ENCODE data around the gene PIEZO1. TPM values are rescaled to one million over a fixed set of nuclear protein-coding genes. Genes with fewer than 3 reads are reported as not detected.

Gene PIEZO1
- total and polyA plus RNA-seq, 9 of the 15 experiments (the other 6 are each of a cell fraction or from before 2014, with no cell fraction given) = 3.6 to 432 (median 131) TPM

DNA sequence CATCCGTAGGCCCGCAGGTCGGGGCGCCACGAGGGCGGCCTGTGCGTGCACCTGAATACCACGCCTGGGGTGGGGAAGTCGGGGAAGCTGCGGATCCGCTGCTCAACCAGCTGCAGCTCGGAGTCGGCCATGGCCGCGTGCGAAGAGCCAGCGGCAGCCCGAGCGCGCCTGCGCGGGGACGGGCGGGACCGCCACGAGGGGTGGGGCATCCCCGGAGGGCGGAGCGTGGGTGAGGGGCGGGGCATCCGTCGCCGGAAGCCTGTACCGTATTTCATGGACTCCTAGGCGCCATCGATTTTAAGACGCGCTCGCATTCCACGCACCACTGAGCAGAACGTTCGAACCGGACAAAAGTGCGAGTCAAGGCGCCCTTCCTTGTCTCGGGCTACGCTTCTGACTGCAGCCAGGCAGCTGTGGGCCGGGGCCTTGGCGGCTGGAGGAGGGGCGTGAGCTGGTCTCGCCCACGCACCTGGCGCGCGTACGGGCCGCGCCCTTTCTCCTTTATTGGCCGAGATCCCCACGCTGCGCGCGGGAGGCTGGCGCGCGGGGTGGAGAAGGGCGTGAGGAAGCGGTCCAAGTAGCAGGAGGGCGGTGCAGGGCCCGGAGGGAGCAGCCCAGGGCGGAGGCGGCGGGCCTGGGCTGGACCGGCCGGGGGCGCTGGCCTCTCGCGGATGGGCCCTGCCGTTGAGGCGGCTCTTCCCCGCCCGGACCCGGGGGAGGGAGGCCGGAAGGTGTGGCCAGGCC lies 26.9 kb upstream of the PIEZO1 start, which contains the start of gene APRT (continued):
- TF ChIP-seq, protein P1, sequence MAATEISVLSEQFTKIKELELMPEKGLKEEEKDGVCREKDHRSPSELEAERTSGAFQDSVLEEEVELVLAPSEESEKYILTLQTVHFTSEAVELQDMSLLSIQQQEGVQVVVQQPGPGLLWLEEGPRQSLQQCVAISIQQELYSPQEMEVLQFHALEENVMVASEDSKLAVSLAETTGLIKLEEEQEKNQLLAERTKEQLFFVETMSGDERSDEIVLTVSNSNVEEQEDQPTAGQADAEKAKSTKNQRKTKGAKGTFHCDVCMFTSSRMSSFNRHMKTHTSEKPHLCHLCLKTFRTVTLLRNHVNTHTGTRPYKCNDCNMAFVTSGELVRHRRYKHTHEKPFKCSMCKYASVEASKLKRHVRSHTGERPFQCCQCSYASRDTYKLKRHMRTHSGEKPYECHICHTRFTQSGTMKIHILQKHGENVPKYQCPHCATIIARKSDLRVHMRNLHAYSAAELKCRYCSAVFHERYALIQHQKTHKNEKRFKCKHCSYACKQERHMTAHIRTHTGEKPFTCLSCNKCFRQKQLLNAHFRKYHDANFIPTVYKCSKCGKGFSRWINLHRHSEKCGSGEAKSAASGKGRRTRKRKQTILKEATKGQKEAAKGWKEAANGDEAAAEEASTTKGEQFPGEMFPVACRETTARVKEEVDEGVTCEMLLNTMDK (IDR thresholded peaks at IDR 0.05; ENCODE audit: borderline replicate concordance, insufficient read depth, low read depth, low read length, poor library complexity, severe bottlenecking) = peak; percentile 59
- TF ChIP-seq CBX8 (IDR thresholded peaks at IDR 0.05; ENCODE audit: borderline replicate concordance, extremely low read depth, low read depth, low read length, poor library complexity, severe bottlenecking) (no peak), NBN (IDR thresholded peaks at IDR 0.05; ENCODE audit: low read depth) (peak; percentile 36; the same call in 1 of the 2 replicates), RFX5 (IDR thresholded peaks at IDR 0.05; ENCODE audit: low read depth, low read length) (no peak), FIP1L1 (IDR thresholded peaks at IDR 0.05; ENCODE audit: low read depth, low read length, poor library complexity, severe bottlenecking) (peak; percentile 96), HDAC8 (tag; IDR thresholded peaks at IDR 0.05) (no peak), POLR2H (tag; IDR thresholded peaks at IDR 0.05; ENCODE audit: low read depth) (peak; percentile 71), FOXM1 (IDR thresholded peaks at IDR 0.05; ENCODE audit: low read depth) (no peak), FOXM1 (CRISPR knock-in tag; IDR thresholded peaks at IDR 0.05; ENCODE audit: low read depth) (peak; percentile 83; the same call in 1 of the 2 replicates), BCOR (IDR thresholded peaks at IDR 0.05) (0 out of 2 replicates have a peak, but pooled peaks have one; percentile 34), CBX1 (IDR thresholded peaks at IDR 0.05; ENCODE audit: low read depth) (peak; percentile 85; the same call in 1 of the 2 replicates), CBFA2T2 (conservative IDR thresholded peaks at IDR 0.05) (0 out of 2 replicates have a peak, but pooled peaks have one; percentile 2), POLR2G (IDR thresholded peaks at IDR 0.05; ENCODE audit: low read depth, low read length) (peak; percentile 81), CHD2 (IDR thresholded peaks at IDR 0.05; ENCODE audit: low read depth, low read length) (peak; percentile 8; the same call in 1 of the 2 replicates), TARDBP (IDR thresholded peaks at IDR 0.05) (peak; percentile 98)
- TF ChIP-seq, protein P2, sequence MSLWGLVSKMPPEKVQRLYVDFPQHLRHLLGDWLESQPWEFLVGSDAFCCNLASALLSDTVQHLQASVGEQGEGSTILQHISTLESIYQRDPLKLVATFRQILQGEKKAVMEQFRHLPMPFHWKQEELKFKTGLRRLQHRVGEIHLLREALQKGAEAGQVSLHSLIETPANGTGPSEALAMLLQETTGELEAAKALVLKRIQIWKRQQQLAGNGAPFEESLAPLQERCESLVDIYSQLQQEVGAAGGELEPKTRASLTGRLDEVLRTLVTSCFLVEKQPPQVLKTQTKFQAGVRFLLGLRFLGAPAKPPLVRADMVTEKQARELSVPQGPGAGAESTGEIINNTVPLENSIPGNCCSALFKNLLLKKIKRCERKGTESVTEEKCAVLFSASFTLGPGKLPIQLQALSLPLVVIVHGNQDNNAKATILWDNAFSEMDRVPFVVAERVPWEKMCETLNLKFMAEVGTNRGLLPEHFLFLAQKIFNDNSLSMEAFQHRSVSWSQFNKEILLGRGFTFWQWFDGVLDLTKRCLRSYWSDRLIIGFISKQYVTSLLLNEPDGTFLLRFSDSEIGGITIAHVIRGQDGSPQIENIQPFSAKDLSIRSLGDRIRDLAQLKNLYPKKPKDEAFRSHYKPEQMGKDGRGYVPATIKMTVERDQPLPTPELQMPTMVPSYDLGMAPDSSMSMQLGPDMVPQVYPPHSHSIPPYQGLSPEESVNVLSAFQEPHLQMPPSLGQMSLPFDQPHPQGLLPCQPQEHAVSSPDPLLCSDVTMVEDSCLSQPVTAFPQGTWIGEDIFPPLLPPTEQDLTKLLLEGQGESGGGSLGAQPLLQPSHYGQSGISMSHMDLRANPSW (CRISPR knock-in tag; IDR thresholded peaks at IDR 0.05) = peak; percentile 61; the same call in 1 of the 2 replicates
- TF ChIP-seq, protein P3, sequence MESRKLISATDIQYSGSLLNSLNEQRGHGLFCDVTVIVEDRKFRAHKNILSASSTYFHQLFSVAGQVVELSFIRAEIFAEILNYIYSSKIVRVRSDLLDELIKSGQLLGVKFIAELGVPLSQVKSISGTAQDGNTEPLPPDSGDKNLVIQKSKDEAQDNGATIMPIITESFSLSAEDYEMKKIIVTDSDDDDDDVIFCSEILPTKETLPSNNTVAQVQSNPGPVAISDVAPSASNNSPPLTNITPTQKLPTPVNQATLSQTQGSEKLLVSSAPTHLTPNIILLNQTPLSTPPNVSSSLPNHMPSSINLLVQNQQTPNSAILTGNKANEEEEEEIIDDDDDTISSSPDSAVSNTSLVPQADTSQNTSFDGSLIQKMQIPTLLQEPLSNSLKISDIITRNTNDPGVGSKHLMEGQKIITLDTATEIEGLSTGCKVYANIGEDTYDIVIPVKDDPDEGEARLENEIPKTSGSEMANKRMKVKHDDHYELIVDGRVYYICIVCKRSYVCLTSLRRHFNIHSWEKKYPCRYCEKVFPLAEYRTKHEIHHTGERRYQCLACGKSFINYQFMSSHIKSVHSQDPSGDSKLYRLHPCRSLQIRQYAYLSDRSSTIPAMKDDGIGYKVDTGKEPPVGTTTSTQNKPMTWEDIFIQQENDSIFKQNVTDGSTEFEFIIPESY (CRISPR knock-in tag; IDR thresholded peaks at IDR 0.05) = peak; percentile 79
- TF ChIP-seq, protein P4, sequence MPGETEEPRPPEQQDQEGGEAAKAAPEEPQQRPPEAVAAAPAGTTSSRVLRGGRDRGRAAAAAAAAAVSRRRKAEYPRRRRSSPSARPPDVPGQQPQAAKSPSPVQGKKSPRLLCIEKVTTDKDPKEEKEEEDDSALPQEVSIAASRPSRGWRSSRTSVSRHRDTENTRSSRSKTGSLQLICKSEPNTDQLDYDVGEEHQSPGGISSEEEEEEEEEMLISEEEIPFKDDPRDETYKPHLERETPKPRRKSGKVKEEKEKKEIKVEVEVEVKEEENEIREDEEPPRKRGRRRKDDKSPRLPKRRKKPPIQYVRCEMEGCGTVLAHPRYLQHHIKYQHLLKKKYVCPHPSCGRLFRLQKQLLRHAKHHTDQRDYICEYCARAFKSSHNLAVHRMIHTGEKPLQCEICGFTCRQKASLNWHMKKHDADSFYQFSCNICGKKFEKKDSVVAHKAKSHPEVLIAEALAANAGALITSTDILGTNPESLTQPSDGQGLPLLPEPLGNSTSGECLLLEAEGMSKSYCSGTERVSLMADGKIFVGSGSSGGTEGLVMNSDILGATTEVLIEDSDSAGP (CRISPR knock-in tag; IDR thresholded peaks at IDR 0.05) = peak; percentile 67
